ENCODE data around the gene ACIN1. TPM values are rescaled to one million over a fixed set of nuclear protein-coding genes. Genes with fewer than 3 reads are reported as not detected.

Gene ACIN1
- total and polyA plus RNA-seq, 2 of the 8 experiments (the other 6 are each of a cell fraction or from before 2014, with no cell fraction given), result 132 to 233 TPM

DNA sequence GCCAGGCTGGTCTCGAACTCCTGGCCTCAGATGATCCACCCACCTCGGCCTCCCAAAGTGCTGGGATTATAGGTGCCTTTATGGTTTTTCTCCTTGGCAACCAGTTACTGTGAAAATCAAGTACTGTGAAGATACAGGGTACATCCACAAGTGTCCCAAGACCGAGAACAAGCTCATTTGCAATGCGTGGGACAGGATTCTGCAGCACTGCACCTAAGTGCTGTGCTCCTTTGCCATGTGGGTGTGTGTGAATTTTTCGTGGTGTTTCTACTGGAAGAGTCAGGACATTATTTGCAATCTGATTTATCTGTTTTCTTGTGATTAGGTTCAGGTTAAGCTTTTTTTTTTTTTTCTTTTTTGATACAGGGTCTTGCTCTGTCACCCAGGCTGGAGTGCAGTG lies 77.8 kb downstream of the ACIN1 start (continued):
- TF ChIP-seq SIRT6 (IDR thresholded peaks at IDR 0.05; ENCODE audit: low read length) (no peak), ZNF274 (IDR thresholded peaks at IDR 0.05; ENCODE audit: borderline replicate concordance, extremely low read depth, low read length) (no peak)
- TF ChIP-seq, protein P1, sequence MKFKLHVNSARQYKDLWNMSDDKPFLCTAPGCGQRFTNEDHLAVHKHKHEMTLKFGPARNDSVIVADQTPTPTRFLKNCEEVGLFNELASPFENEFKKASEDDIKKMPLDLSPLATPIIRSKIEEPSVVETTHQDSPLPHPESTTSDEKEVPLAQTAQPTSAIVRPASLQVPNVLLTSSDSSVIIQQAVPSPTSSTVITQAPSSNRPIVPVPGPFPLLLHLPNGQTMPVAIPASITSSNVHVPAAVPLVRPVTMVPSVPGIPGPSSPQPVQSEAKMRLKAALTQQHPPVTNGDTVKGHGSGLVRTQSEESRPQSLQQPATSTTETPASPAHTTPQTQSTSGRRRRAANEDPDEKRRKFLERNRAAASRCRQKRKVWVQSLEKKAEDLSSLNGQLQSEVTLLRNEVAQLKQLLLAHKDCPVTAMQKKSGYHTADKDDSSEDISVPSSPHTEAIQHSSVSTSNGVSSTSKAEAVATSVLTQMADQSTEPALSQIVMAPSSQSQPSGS (IDR thresholded peaks at IDR 0.05; ENCODE audit: low read length), result no peak
